ENCODE measurements around the gene TEX264. TPM values are rescaled to one million over a fixed set of nuclear protein-coding genes. Genes with fewer than 3 reads are reported as not detected.

TEX264 gene
- total RNA-seq, 1 donor from 2014 or later: 57.1 TPM

DNA sequence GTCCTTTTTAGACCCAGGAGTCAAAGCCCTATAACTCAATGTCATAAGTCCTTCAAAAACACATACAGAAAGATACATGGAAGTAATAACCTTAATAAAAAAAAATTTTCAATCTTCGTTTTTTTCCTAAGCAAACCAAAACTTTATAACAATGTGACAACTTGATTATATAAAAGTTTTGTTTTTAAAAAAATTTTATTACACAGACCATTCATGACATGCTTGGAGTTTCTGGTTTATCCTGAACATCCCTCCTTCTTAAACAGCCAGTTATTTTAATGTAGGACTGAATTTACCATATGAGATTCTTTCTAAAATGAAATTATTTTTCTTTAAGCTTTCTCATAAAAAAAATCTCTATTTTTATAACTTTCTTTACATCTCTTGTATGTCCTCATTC, 77.3 kb downstream of the TEX264 start:
- no peak for DNase-seq (ENCODE audit: low read depth in 2 of 2)

DNA sequence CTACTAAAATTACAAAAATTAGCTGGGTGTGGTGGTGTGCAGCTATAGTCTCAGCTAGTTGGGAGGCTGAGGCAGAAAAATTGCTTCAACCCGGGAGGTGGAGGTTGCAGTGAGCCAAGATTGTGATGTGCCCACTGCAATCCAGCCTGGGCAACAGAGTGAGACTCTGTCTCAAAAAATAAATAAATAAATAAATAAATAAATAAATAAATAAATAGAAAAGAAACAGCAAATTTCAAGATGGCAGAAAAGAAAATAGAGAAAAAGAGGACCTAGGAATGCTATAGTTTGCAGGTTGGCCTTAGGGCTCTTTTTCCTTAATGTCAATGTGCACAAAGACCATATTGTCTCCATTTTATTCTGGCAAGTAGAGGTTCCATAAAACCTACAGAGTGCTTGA, 79.8 kb downstream of the TEX264 start:
- no peak for DNase-seq (ENCODE audit: low read depth in 2 of 2)

DNA sequence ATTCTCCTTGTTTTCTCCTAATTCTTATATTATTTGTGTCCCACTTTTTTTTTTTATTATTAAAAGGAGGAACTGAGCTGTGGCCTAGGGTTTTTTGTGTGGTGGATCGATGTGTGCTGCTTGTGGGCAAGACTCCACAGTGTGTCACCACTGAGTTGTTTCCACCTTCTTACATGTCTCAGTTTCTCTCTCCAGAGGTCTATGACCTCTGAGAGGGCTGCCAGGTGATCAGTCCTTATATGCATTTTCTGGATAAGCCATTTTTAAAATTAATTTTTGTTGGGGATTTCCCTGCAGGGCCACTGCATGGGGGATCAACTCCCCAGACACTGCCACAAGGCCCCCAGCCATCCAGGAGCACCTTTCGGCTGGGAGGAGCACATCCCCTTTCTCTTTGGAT, 80.2 kb downstream of the TEX264 start:
- DNase-seq (ENCODE audit: low read depth in 2 of 2): no peak

Other genes starting within 250 kb of the TEX264 start
- gene DCAF1, start 171.2 kb upstream of the TEX264 start, total RNA-seq: 9.2 and 16.1 TPM in 2 replicates
- gene RAD54L2, start 132.5 kb upstream of the TEX264 start, total RNA-seq: 10.5 and 14.5 TPM in 2 replicates
- gene GRM2, start 35.8 kb downstream of the TEX264 start, total RNA-seq: under 0.01 TPM in 2 replicates
- not detected in 2 replicates for gene IQCF6, start 108.0 kb downstream of the TEX264 start, total RNA-seq
- gene IQCF2, start 190.4 kb downstream of the TEX264 start, total RNA-seq: not detected in 2 replicates
- gene IQCF5, start 204.3 kb downstream of the TEX264 start, total RNA-seq: not detected in 2 replicates
- not detected in 2 replicates for gene IQCF1, start 232.1 kb downstream of the TEX264 start, total RNA-seq

Data from lung microvascular endothelial cell (primary cell).